ENCODE data around the gene RNF149. TPM values are rescaled to one million over a fixed set of nuclear protein-coding genes. Genes with fewer than 3 reads are reported as not detected.
"Not testable (repeated sequence)": the region's sequence is repeated elsewhere in the genome, so short reads cannot be mapped to it uniquely, and the experiment has no call there.

The RNF149 gene
- total RNA-seq, 1 donor = 59.2 TPM

- DNase-seq (ENCODE audit: low read depth in 2 of 3, low spot score in 2 of 3) = no peak
Observed at GRCh38 chr2:101238930-101239759, 69.4 kb downstream of the RNF149 start.

- not testable (repeated sequence) for DNase-seq (ENCODE audit: low read depth in 2 of 3, low spot score in 2 of 3)
Observed at GRCh38 chr2:101237944-101238343, 70.6 kb downstream of the RNF149 start.

GRCh38 chr2:101235956-101236355, 72.5 kb downstream of the RNF149 start:
- DNase-seq (ENCODE audit: low read depth in 2 of 3, low spot score in 2 of 3) = not testable (repeated sequence)

- DNase-seq (ENCODE audit: low read depth in 2 of 3, low spot score in 2 of 3) = no peak
Observed at GRCh38 chr2:101234169-101234938, 74.1 kb downstream of the RNF149 start.

- DNase-seq (ENCODE audit: low read depth in 2 of 3, low spot score in 2 of 3) = no peak
Observed at GRCh38 chr2:101232770-101233169, 75.7 kb downstream of the RNF149 start.

GRCh38 chr2:101231937-101232730, 76.4 kb downstream of the RNF149 start:
- DNase-seq (ENCODE audit: low read depth in 2 of 3, low spot score in 2 of 3) = no peak

- DNase-seq (ENCODE audit: low read depth in 2 of 3, low spot score in 2 of 3) = no peak
Observed at GRCh38 chr2:101231240-101231639, 77.3 kb downstream of the RNF149 start.

- DNase-seq (ENCODE audit: low read depth in 2 of 3, low spot score in 2 of 3) = no peak
Observed at GRCh38 chr2:101230541-101231001, 77.9 kb downstream of the RNF149 start.

Small RNA genes lying within 50 kb of the gene (small RNA-seq; reads per million reads assigned to genes)
- 0.47 reads per million for gene MIR5696
- gene SNORD89 = 90.9 reads per million, percentile 97 among the genes with 10 or more reads in this experiment

Other genes starting within 250 kb of the RNF149 start
- 1.6 TPM for gene TBC1D8, start 157.3 kb downstream of the RNF149 start, total RNA-seq
- gene CNOT11, start 55.8 kb downstream of the RNF149 start, total RNA-seq = 36.6 TPM
- 0.27 TPM for gene CREG2, start 78.8 kb upstream of the RNF149 start, total RNA-seq
- gene RFX8, start 166.4 kb upstream of the RNF149 start, total RNA-seq = 0.81 TPM